Liver (tissue), 9 donors: ENCODE data around the gene PDCD10. TPM values are rescaled to one million over a fixed set of nuclear protein-coding genes. Genes with fewer than 3 reads are reported as not detected.

Experiments
- DNase-seq: peaks from one replicate; pipeline ENCODE4 v3.0.0-alpha.2; 2017; ENCODE audit warnings: low spot score
- H3K27ac ChIP-seq, 2 donors: one replicate each; pipeline ENCODE4 v1.7.0; 2013; ENCODE audit warnings: inconsistent platforms in 2 of 2, low read length in 2 of 2, control low read depth in 1 of 2, low read depth in 1 of 2, mild to moderate bottlenecking in 1 of 2
- H3K27me3 ChIP-seq, 4 donors: one replicate each; pipeline versions ENCODE4 v1.6.1 to v1.7.0; 2013; ENCODE audit warnings: low read length in 3 of 4, inconsistent platforms in 1 of 4, mild to moderate bottlenecking in 1 of 4, moderate library complexity in 1 of 4; ENCODE audit not compliant: control insufficient read depth in 4 of 4, insufficient read depth in 4 of 4
- H3K36me3 ChIP-seq, 4 donors: one replicate each; pipeline versions ENCODE4 v1.6.1 to v1.7.0; 2013; ENCODE audit warnings: low read length in 3 of 4, mild to moderate bottlenecking in 3 of 4, low read depth in 1 of 4, moderate library complexity in 1 of 4; ENCODE audit not compliant: control insufficient read depth in 4 of 4, insufficient read depth in 3 of 4
- H3K4me1 ChIP-seq, 4 donors: one replicate each; pipeline versions ENCODE4 v1.6.1 to v1.7.0; 2013; ENCODE audit warnings: low read length in 3 of 4, mild to moderate bottlenecking in 3 of 4, moderate library complexity in 1 of 4; ENCODE audit not compliant: control insufficient read depth in 4 of 4, insufficient read depth in 4 of 4
- H3K4me3 ChIP-seq, 3 donors: one replicate each; pipeline versions ENCODE4 v1.6.1 to v1.7.0; 2013; ENCODE audit warnings: low read length in 3 of 3, control low read depth in 1 of 3, low read depth in 1 of 3, mild to moderate bottlenecking in 1 of 3
- H3K9ac ChIP-seq, 2 donors: one replicate each; pipeline ENCODE4 v1.7.0; 2013; ENCODE audit warnings: low read length in 2 of 2, mild to moderate bottlenecking in 2 of 2, moderate library complexity in 2 of 2, control low read depth in 1 of 2, low read depth in 1 of 2
- H3K9me3 ChIP-seq, 4 donors: one replicate each; pipeline versions ENCODE4 v1.6.1 to v1.7.0; 2013; ENCODE audit warnings: low read length in 3 of 4; ENCODE audit not compliant: control insufficient read depth in 4 of 4
- ATF3 ChIP-seq: IDR thresholded peaks from 2 replicates; pipeline ENCODE4 v1.6.1; 2016; ENCODE audit warnings: antibody characterized with exemption
- CTCF ChIP-seq: fragments of 150-350 bp; IDR thresholded peaks from 2 replicates; pipeline ENCODE4 v1.5.1; 2017; ENCODE audit warnings: improper control_type of control experiment, low read depth, low read length; ENCODE audit not compliant: missing input control
- EGR1 ChIP-seq, 2 donors: IDR thresholded peaks; 2 replicates each; pipeline ENCODE4 v1.6.1; 2016 to 2018; ENCODE audit warnings: antibody characterized with exemption in 2 of 2, low read depth in 2 of 2
- FOXA1 ChIP-seq: IDR thresholded peaks from 2 replicates; pipeline ENCODE4 v1.6.1; 2016; ENCODE audit warnings: antibody characterized with exemption
- HNF4A ChIP-seq, 2 donors: conservative IDR thresholded peaks; 2 replicates each; pipeline ENCODE4 v1.6.1; 2016; ENCODE audit warnings: antibody characterized with exemption in 2 of 2, mild to moderate bottlenecking in 2 of 2
- HNF4G ChIP-seq: IDR thresholded peaks from 2 replicates; pipeline ENCODE4 v1.6.1; 2016; ENCODE audit warnings: antibody characterized with exemption
- JUND ChIP-seq, 2 donors: IDR thresholded peaks; 2 replicates each; pipeline ENCODE4 v1.6.1; 2016; ENCODE audit warnings: antibody characterized with exemption in 2 of 2
- NR2F2 ChIP-seq: IDR thresholded peaks from 2 replicates; pipeline ENCODE4 v1.6.1; 2016; ENCODE audit warnings: antibody characterized with exemption
- RAD21 ChIP-seq, 2 donors: IDR thresholded peaks; 2 replicates each; pipeline ENCODE4 v1.6.1; 2016; ENCODE audit warnings: antibody characterized with exemption in 2 of 2, mild to moderate bottlenecking in 2 of 2
- REST ChIP-seq: IDR thresholded peaks from 2 replicates; pipeline ENCODE4 v1.6.1; 2016; ENCODE audit warnings: antibody characterized with exemption, mild to moderate bottlenecking
- RXRA ChIP-seq, 2 donors: IDR thresholded peaks; 2 replicates each; pipeline ENCODE4 v1.6.1; 2017 to 2018; ENCODE audit warnings: antibody characterized with exemption in 2 of 2, mild to moderate bottlenecking in 1 of 2
- SP1 ChIP-seq: IDR thresholded peaks from 2 replicates; pipeline ENCODE4 v1.6.1; 2018; ENCODE audit warnings: antibody characterized with exemption, mild to moderate bottlenecking
- TAF1 ChIP-seq: conservative IDR thresholded peaks from 2 replicates; pipeline ENCODE4 v1.6.1; 2016; ENCODE audit warnings: antibody characterized with exemption, mild to moderate bottlenecking
- YY1 ChIP-seq: IDR thresholded peaks from 2 replicates; pipeline ENCODE4 v1.6.1; 2016; ENCODE audit warnings: antibody characterized with exemption, mild to moderate bottlenecking
- ZBTB33 ChIP-seq: IDR thresholded peaks from 2 replicates; pipeline ENCODE4 v1.6.1; 2016; ENCODE audit warnings: antibody characterized with exemption
- WGBS: extraction: QIAGEN DNeasy Blood & Tissue Kit; methylation state at CpG from one replicate; pipeline ENCODE4 v1.1.7; 2013; 5-methylcytosine and 5-hydroxymethylcytosine counted together
- polyA plus RNA-seq, 2 donors: library from polyadenylated mRNA; stranded (reverse) in 1 of 2; unstranded in 1 of 2; fragments of 200-250 nt in 1 of 2; fragments of >200 nt in 1 of 2; fragmentation: Nextera tagmentation in 1 of 2; extraction: Ambion mirVana in 1 of 2; gene quantifications; one replicate each; pipeline versions ENCODE4 v1.2.1 to v1.2.3, GENCODE V29; 2013 to 2015
- total RNA-seq, 2 donors: library from RNA; depleted of rRNA; stranded (reverse); fragments of >200 nt; gene quantifications; one replicate each; pipeline ENCODE4 v1.2.3, GENCODE V29; 2014
- donor health status: healthy.
- donor health status: healthy.
- donor health status: healthy.
- donor health status: healthy.
- donor health status: healthy.

PDCD10 gene
- total and polyA plus RNA-seq, 4 donors = 17.5 to 84.0 (median 22.5) TPM

GRCh38 chr3:167651826-167652225 is 82.9 kb downstream of the PDCD10 start:
- no peaks in the 10 kb centered on the region for H3K4me1 ChIP-seq
- H3K27ac ChIP-seq = no peak overlapping the region
- DNase-seq = no peak
- no peaks in the 10 kb centered on the region for H3K9me3 ChIP-seq
- no peak overlapping the region for H3K4me3 ChIP-seq
- H3K36me3 ChIP-seq = no peaks in the 10 kb centered on the region
- WGBS = 94% methylated on average over 1 of the region's 1 CpG
- H3K9ac ChIP-seq = no peak overlapping the region
- H3K27me3 ChIP-seq = no peaks in the 10 kb centered on the region
- TF ChIP-seq RAD21 (IDR thresholded peaks at IDR 0.05) = no peak
- no peak for TF ChIP-seq SP1
- TF ChIP-seq EGR1 (IDR thresholded peaks at IDR 0.05; ENCODE audit: low read depth in 2 of 2) = no peak

- WGBS = 78% methylated on average over 2 of the region's 2 CpGs
- Histone ChIP-seq H3K36me3 (no peaks in the 10 kb centered on the region), H3K9me3 (no peaks in the 10 kb centered on the region), H3K27me3 (no peaks in the 10 kb centered on the region), H3K4me3 (no peak overlapping the region), H3K27ac (no peak overlapping the region), H3K9ac (no peak overlapping the region), H3K4me1 (no peaks in the 10 kb centered on the region)
- TF ChIP-seq HNF4A (conservative IDR thresholded peaks at IDR 0.05) = no peak
- TF ChIP-seq NR2F2 = no peak
- no peak for TF ChIP-seq JUND (IDR thresholded peaks at IDR 0.05)
- no peak for TF ChIP-seq ATF3
- no peak for TF ChIP-seq TAF1
- TF ChIP-seq HNF4G = no peak
- TF ChIP-seq CTCF = no peak
- no peak for TF ChIP-seq RXRA (IDR thresholded peaks at IDR 0.05)
- no peak for TF ChIP-seq YY1
- no peak for TF ChIP-seq RAD21 (IDR thresholded peaks at IDR 0.05)
- no peak for TF ChIP-seq ZBTB33
- TF ChIP-seq SP1 = no peak
- TF ChIP-seq REST = no peak
- no peak for TF ChIP-seq FOXA1
- DNase-seq = no peak
These were observed 84.2 kb downstream of the PDCD10 start for GRCh38 chr3:167650459-167650858.
